NCI-H2081 treated with DMSO at 0.1 percent for 48 hours (cell line): ENCODE results near the gene SPRR1B.
"Not testable (repeated sequence)": the region's sequence is repeated elsewhere in the genome, so short reads cannot be mapped to it uniquely, and the experiment has no call there.

Experiments
- DNase-seq: peaks from one replicate; lab custom pipeline; 2025; lab: John Stamatoyannopoulos, UW

SPRR1B gene, protein sequence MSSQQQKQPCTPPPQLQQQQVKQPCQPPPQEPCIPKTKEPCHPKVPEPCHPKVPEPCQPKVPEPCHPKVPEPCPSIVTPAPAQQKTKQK

DNA sequence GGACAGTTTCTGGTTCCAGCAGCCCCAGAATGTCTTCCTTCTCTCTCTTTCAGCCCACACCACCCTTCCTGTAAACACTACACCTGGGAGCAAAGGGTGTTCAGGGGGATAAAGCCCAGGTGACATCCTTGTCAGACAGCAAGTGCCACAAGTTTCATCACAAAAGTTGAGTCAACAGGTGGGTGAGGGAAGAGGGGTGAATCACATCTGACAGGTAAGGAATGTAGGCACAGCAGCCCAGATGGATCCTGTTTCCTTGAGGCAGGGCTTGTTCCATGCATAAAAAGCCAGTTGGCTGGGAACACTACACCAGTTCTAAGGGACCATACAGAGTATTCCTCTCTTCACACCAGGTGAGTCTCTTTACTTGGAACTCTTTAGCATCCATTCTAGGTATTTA is at the start of gene SPRR1B:
Gene SPRR1B (plus strand): TSS at position 309 of the 400 bp plus-strand sequence. CDS start 1,143 bp downstream, outside the sequence.
- DNase-seq, result no peak

DNA sequence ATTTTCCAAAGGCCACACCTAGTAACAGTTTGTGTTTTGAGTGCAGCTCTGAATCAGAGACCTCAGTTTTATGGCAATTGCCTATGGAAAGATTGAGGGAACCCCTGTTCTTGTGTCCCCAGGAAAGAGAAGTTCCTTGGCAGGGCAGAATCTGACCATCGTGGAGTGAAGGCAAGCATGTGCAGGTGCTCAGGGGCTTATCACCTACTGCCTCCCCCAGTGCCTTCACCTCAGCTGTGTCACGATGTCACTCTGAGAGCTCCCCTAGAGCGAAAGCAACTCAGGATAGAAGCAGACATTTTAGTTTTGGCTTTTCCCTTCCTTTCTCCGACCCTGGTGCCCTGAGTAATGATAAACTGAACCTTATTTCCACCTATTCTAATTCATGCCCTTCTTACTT is 48.9 kb upstream of the SPRR1B start:
- no peak for DNase-seq

DNA sequence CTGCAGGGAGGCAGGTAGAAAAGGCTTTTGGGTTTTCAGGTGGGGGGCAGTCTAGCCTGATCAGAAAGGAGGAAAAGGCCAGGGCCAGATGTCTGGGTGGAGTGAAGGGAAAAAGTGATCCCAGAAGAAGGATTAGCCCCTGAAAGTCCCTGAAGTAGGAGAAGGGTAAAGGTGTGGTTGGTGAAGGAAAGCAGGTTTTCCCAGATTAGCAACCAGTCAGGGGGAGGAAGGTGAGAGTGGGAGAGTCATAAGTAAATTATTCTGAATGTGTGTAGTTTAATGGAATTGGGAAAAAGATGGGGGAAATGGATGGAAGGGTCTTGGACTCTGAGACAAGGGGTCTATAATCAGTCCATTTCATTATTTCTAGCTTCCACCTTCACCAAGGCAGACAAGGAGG is 47.8 kb upstream of the SPRR1B start:
- no peak for DNase-seq

DNA sequence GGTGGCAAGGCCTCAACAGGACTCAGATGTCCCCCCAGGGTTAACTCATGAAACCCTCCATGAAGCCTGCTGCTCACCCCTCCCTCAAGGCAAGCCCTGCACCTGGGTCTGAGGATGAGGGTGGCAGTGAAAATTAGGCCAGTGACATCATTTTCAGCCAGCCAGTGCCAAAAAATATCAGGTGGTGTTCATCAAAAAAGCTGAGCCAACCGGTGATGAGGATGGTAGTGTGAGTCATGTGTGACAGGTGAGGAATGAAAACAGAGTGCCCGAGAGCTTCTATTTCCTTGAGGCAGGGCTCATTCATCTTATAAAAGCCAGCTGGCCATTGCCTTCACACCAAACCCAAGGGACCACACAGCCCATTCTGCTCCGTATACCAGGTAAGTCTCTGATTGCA is 47.3 kb upstream of the SPRR1B start, which contains the start of gene SPRR1A:
Gene SPRR1A (plus strand): TSS at position 339 of the 400 bp plus-strand sequence. CDS start 1,150 bp downstream, outside the sequence.
- no peak for DNase-seq

DNA sequence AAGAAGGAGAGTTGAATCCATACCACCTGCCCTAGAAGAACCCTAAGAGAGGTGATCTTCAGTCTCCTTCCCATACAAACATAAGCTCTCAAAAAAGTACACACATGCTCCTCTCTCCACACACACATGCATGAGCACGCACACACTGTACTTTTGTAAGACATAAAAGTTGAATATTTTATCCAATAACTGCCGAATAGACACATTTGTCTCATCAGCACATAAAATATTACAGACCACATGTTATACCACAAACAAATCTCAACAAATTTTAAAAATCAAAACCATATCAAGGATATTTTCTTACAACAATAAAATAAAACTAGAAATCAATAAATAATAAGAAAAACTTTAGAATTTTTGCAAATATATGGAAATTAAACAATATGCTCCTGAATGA is 44.4 kb upstream of the SPRR1B start:
- DNase-seq, result no peak

DNA sequence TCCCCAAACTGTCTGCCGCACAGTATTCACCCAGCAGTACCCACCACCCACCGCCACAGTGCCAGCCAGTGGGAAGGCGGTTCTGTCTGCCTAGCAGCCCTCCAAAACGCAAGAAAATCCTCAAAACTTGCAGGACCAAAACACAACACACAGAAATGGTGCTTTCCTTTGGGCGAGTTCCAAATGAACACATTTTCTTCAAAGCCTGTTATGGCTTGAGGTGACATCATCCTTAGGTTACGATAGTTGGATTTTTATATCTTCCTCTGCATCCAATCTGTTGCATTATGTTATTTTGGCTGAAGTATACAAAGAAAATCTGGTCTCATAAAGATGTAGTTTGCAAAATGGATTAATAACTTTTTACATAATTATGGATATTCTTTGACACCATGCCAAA is 37.8 kb upstream of the SPRR1B start:
- no peak for DNase-seq

DNA sequence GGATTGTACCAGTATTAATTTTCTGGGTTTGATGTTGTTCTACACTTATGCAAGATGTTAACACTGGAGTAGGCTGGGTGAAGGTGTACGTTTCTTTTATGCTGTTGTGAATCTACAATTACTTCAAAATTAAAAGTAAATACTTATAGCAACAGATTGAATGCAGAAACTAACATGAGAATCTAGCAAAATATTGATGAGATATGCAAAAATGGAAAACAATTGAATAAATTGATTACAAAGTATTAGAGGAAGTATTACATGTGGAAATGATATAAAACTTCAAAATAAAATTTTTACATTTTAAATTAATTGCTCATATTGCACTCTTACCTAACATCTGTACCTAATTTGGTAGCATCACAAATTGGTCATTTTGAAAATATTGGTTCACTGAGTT is 35.2 kb upstream of the SPRR1B start:
- no peak for DNase-seq

DNA sequence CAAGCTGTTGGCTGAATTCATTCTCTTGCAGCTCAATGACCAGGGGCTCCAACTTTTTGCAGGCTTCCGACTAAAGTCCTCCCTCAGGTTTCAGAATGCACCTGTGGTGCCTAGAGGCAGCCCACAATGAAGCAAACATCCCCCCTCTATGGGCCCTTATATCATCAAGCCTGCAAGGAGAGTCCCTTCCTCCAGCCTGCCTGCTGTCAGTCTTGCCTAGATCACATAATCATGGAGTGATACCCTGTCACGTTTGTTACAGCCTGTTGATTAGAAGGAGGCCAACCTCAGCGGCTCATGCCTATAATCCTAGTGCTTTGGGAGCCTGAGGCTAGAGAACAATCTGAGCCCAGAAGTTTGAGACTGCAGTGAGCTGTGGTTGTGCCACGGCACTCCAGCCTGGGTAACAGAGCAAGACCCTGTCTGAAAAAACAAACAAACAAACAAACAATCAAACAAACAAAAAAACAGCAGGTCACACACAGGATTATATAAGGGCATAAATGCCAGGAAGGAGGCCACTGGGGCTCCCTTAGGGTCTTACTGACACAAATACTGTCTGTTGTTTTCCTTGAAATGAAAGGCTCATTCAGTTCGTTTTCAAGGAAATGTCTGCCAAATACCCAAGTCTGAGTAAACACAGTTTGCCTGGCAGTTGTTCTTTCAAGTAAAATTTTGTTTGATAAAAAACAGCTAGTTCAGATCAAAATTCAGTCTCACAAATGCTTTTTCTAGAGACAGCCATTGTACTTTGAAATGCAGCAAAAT is 34.2 kb upstream of the SPRR1B start:
- DNase-seq, result no peak

DNA sequence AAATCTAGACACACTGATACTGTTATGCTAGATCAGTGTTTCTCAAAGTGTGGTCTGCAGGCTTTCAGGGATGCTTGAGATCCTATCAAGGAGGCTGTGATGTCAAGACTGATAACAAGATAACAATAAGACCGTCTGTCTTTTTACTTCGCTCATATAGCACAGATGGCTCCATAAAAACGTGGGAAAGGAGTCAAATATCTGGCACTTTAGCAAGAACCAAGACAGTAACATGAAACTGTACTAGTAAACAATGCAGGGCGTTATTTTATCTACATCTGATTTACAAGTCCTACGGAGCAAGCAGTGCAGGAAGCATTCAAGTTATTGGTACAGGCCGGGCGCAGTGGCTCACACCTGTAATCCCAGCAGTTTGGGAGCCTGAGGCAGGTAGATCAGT is 33.1 kb upstream of the SPRR1B start:
- no peak for DNase-seq

DNA sequence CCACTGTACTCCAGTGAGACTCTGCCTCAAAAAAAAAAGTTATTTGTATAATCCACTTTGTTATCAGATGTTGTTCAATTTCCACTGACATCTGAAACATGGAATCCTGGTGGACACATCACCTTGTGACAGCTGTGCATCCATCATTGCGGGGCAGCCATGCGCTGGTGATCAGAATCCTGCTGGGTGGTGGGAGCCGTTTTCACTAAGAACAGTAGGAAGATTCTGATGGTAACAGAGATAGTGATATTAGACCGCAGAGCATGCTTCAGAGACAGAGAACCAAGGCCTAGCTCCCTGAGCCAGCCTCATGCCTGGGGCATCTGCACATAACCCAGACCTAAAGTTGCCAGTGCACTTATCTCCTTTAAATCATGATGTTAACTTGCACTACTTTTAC is 32.5 kb upstream of the SPRR1B start:
- DNase-seq, result no peak

DNA sequence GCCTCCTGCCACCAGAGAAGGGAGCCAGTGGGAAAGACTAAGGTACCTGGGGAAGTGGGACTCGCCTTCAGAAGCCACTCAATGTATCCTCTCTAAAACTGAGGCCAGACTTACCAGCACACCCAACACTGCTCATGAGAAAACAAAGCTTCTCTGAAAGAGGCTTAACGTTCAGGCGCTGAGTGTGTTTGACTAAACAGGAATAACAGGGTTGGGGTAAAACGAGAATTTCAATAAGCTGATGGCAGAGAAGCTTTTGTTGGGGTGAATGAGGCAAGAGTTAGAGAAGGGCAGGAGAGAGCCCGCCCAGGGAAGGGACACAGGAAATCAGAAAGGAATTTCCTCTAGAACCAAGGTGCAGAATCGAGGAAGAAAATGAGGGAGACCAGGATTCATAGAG is 31.2 kb upstream of the SPRR1B start:
- DNase-seq, result no peak

DNA sequence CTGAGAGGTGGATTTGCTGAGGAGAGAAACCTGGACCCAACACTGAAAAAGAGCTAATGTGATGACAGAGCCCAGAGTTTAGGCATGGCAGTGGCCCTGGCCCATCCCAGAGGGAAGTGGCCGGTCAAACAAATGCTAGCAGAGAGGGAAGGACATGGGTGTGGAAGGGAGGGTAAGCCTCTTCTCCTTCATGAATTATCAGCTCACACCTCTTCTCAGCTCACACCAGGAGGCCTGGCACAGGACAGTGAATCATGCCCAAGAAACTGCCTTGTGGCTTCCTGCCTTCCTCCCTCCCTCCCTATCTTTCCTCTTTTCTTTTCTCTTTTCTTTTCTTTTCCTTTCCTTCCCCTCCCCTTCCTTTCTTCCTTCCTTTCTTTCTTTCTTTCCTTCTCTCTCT is 30.7 kb upstream of the SPRR1B start:
- no peak for DNase-seq

DNA sequence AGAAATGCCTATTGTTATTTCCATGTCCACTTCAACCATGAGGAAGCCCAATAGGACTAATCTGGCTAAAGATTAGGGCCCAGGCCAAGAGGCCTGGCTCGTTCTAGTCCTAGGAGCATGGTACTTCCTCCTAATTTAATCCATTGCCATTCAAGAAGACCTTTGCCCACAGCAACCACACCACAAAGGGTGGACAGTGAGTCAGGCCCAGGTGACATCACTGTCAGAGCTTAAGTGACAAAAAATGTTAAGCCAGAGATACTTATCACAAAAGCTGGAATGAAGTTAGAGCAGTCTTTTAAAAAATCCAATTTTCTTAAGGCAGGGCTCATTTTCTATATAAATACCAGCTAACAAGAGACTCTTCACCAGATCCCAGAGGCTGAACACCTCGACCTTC is 29.6 kb upstream of the SPRR1B start, which contains the start of gene SPRR3:
Gene SPRR3 (plus strand): TSS at position 368 of the 400 bp plus-strand sequence. CDS start 1,272 bp downstream, outside the sequence.
- DNase-seq, result no peak

DNA sequence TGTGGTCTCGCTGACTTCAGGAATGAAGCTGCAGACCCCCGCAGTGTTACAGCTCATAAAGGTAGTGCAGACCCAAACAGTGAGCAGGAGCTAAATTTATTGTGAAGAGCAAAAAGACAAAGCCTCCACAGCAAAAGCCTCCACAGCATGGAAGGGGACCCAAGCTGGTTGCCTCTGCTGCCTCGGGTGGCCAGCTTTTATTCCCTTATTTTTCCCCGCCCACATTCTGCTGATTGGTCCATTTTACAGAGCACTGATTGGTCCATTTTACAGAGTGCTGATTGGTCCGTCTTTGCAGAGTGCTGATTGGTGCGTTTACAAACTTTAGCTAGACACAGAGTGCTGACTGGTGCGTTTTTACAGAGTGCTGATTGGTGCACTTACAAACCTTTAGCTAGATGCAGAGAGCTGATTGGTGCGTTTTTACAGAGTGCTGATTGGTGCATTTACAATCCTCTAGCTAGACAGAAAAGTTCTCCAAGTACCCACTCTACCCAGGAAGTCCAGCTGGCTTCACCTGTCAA is 19.7 kb upstream of the SPRR1B start:
- not testable (repeated sequence) for DNase-seq

DNA sequence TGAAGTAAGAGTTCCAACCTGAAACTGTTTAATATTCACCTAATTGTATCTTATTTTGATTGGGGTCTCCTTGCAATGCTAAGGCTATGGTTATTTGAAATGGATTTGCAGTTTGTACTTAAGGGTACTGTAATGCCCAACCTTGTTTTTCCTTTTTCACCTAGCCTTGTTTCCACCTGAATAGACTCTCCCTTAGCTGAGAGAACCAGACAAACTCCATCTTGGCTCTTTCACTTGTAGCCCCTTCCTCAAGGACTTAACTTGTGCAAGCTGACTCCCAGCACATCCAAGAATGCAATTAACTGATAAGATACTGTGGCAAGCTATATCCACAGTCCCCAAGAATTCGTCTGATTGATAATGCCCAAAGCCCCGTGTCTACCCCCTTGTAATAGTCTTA is 9.2 kb upstream of the SPRR1B start:
- DNase-seq, result not testable (repeated sequence)

DNA sequence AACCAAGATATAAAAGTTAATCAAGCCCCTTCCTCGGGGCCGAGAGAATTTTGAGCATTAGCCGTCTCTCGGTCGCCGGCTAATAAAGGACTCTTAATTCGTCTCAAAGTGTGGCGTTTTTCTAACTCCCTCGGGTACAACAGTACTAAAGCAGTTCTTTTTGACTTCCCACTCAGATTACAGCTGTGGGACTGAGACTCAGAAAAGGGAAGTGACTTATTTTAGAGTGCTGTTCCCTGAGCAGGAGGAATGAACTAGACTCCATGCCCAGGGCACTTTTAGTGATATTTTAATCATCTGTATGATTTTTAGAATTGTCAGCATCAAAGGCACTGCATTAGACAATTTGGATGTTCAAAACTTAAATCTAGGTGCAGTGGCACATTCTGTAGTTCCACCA is 8.7 kb upstream of the SPRR1B start:
- not testable (repeated sequence) for DNase-seq

DNA sequence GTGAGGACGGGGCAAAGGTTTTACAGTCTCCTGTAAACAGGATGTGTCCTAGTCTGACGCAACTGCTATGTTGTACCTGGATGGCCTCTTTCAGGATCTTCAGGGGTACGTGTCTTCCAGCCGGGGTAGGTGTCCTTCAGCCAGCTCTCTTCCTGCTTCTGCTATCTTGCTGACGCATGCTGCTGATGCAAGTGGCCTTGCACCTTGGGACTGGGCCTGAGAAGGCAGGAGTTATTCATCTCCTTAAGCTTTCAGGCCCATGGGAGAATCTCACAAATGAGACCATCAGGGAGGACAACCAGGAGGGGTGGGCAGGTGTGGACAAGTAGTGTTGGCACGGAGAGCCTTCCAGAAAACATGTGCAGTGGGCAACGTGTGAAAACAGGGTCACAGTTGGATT is 7.9 kb upstream of the SPRR1B start:
- no peak for DNase-seq

DNA sequence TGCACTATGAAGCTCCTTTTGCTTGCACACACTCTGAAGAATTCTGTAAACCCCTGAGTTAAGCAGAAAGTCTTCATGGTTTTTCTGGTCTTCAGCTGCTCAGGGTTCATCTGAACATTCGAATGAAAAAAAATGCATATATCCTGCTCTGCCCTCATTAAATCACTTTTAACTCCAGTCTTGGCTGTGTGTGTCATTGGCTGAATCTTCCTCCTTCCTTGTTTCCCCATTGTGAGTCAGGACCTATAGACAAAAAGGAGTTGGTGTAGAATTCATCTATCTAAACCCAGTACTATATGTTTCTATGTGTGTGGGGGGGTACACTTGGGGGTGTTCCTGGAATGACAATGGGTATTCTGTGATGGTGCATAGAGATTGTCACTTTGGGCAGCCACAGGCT is 6.6 kb upstream of the SPRR1B start:
- DNase-seq, result no peak

DNA sequence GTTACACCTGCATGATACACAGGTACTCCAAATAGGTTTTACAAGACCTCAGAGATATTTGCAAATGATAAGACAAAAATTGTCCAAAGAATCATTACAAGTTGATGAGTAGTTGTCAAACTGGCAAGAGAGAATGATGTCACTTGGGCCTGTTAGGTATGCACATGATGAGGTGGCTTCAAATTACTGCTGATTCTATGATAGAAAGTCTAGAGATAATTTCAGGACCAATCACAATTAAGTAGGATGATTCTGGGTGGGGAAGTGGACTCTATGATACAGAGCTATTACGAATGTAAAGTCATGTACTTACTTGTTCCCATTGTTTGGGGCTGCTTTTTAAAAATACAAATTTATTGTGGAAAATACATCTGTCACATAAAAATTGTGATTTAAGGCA is 5.2 kb upstream of the SPRR1B start:
- no peak for DNase-seq

DNA sequence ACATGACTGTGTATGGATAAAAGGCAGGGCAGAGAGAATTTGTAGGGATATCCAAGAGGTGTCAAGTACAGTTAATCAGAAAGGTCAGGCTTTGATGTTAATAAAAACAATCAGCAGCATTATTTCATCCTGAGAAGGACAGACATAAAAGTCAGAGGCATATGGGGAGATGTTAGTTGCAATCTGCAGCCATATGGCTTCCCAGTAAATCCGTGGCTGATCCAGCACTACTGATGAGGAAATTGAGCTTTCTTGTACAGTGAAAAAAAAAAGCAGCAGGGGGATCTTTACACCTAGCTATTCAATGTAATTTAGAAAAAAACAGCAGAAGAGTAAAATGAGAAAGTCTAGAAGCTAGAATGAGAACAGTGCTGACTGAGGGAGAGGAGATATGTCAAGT is 2.2 kb upstream of the SPRR1B start:
- DNase-seq, result no peak

DNA sequence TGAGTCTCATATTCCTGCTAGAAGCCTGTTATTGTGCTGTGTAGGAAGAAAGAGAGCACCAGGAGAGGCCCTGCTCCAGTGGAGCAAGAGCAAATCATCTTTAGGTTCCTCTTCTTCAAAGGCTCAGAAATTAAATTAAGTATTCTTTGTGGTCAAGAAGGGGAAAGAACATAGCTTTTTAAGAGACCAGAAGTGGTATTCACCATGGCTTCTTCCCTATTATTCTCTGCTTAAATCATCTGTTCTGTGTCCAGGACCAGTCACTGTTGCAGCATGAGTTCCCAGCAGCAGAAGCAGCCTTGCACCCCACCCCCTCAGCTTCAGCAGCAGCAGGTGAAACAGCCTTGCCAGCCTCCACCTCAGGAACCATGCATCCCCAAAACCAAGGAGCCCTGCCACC is 1.1 kb downstream of the SPRR1B start:
- DNase-seq, result no peak

DNA sequence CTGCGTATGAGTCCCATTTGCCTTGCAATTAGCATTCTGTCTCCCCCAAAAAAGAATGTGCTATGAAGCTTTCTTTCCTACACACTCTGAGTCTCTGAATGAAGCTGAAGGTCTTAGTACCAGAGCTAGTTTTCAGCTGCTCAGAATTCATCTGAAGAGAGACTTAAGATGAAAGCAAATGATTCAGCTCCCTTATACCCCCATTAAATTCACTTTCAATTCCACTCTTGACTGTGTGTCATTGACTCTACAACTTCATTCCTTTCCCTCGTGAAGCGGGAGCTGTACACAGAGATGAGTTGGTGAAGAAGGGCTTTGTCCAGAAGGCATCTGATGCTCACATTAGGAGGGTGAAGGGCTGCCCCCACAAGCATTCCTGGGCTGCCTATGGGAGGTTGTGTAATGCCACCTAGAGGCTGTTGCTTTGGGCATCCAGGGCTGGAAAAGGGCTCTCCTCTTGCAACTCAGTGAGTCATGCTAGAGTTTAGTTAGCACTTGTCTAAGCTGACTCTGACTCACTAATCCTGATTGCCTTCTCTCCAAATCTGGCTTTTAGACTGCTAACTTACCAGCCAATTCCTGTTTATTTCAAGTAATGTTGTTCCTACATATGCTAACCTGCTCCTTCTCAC is 1.8 kb downstream of the SPRR1B start:
- DNase-seq, result no peak

DNA sequence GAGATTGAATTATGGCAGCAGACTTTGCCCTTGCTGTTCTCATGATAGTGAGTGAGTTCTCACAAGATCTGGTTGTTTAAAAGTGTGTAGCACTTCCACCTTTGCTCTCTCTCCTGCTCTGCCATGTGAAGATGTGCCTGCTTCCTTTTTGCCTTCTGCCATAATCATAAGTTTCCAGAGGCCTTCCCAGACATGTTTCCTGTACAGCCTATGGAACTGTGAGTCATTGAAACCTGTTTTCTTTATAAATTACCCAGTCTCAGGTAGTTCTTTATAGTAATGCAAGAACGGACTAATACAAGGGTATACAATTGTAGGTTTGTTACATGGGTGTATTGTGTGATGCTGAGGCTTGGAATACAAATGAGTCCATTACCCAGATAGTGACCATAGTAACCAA is 4.2 kb downstream of the SPRR1B start:
- DNase-seq, result no peak
